ENCODE results near the gene ATL3.
"Not testable (repeated sequence)": the region's sequence is repeated elsewhere in the genome, so short reads cannot be mapped to it uniquely, and the experiment has no call there.

The ATL3 gene

GRCh38 chr11:63592975-63593395 lies 78.2 kb downstream of the ATL3 start:
- TF ChIP-seq, protein P1, sequence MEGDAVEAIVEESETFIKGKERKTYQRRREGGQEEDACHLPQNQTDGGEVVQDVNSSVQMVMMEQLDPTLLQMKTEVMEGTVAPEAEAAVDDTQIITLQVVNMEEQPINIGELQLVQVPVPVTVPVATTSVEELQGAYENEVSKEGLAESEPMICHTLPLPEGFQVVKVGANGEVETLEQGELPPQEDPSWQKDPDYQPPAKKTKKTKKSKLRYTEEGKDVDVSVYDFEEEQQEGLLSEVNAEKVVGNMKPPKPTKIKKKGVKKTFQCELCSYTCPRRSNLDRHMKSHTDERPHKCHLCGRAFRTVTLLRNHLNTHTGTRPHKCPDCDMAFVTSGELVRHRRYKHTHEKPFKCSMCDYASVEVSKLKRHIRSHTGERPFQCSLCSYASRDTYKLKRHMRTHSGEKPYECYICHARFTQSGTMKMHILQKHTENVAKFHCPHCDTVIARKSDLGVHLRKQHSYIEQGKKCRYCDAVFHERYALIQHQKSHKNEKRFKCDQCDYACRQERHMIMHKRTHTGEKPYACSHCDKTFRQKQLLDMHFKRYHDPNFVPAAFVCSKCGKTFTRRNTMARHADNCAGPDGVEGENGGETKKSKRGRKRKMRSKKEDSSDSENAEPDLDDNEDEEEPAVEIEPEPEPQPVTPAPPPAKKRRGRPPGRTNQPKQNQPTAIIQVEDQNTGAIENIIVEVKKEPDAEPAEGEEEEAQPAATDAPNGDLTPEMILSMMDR (conservative IDR thresholded peaks at IDR 0.05; ENCODE audit: low read depth, low read length), result peak; percentile 78
- no peak for DNase-seq (ENCODE audit: low read depth)
- H3K4me3 ChIP-seq (ENCODE audit: low read length), result no peak overlapping the region

GRCh38 chr11:63590024-63590788 lies 81.0 kb downstream of the ATL3 start:
- TF ChIP-seq, protein P1 (conservative IDR thresholded peaks at IDR 0.05; ENCODE audit: low read depth, low read length), result no peak
- no peak overlapping the region for H3K4me3 ChIP-seq (ENCODE audit: low read length)
- DNase-seq (ENCODE audit: low read depth), result no peak

DNA sequence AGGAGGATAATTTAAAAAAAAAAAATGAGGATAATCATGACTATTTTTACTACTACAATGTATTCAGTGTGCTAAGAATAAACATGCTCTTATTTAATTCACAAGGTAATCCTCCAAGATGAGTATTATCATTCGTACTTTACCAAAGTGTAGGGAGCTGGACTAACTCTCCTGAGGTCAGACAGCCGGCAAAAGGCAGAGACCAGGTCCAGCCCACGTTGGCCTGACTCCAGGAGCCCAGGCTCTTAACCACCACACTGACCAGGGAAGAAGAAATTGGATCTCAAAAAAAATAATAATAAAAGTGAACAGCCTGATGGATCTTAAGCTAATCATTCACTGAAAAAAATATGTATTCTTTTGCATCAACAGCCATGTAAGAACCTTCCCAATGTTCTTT lies 82.2 kb downstream of the ATL3 start:
- no peak for DNase-seq (ENCODE audit: low read depth)
- TF ChIP-seq, protein P1 (conservative IDR thresholded peaks at IDR 0.05; ENCODE audit: low read depth, low read length), result no peak
- H3K4me3 ChIP-seq (ENCODE audit: low read length), result no peak overlapping the region

DNA sequence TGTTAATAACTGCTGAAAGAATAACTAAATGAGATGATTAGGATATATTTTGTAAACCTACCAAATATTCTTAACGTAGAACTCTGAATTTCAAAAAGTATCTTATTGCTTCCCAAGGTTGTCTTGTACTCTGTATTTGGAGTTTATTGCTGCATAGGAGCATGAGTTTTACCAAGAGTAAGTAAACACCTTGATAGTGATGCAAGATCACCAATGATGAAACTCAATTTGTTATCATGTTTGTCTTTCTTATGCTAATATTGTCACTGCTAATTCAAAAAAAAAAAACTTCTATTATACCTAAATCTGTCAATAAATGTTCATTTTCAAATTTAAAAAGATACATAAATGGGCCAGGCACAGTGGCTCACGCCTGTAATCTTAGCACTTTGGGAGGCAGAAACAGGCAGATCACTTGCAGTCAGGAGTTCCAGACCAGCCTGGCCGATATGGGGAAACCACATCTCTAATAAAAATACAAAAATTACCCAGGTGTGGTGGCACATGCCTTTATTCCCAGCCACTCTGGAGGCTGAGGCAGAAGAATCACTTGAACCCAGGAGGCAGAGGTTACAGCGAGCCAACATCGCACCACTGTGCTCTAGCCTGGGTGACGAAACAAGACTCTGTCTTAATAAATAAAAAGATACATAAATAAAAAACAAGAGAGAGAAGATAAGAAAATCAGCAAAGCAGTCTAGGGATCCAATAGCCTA lies 84.6 kb downstream of the ATL3 start:
- TF ChIP-seq, protein P1 (conservative IDR thresholded peaks at IDR 0.05; ENCODE audit: low read depth, low read length), result no peak
- DNase-seq (ENCODE audit: low read depth), result no peak

DNA sequence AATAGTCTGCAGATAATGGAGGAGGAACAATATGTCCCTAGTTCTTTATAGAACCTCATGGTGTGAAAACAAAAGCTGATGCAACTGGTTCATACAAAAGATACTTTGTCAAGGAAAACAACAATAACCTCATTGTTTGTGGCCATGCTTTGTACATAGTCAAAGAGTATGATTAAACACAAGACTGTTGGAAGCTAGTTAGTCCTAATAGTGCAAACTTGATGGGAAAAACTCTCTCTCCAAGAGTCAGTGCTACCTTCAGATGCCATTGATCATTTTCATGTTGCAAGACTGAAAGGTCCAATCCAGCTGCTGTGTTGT lies 87.9 kb downstream of the ATL3 start:
- no peak for DNase-seq (ENCODE audit: low read depth)

More for the DNA sequence above, 84.6 kb downstream of the ATL3 start:
- no peak overlapping the region for H3K4me3 ChIP-seq (ENCODE audit: low read length)

GRCh38 chr11:63581224-63581623 lies 90.0 kb downstream of the ATL3 start:
- DNase-seq (ENCODE audit: low read depth); H3K4me3 ChIP-seq (ENCODE audit: low read length): not testable (repeated sequence)

More for the DNA sequence above, 87.9 kb downstream of the ATL3 start:
- no peak overlapping the region for H3K4me3 ChIP-seq (ENCODE audit: low read length)
- TF ChIP-seq, protein P1 (conservative IDR thresholded peaks at IDR 0.05; ENCODE audit: low read depth, low read length), result no peak

- not testable (repeated sequence) for H3K4me3 ChIP-seq (ENCODE audit: low read length); DNase-seq (ENCODE audit: low read depth)
Measured at GRCh38 chr11:63578882-63579281, 92.3 kb downstream of the ATL3 start.
